Spleen (tissue), 11 donors: ENCODE data around the gene ANXA2. TPM values are rescaled to one million over a fixed set of nuclear protein-coding genes. Genes with fewer than 3 reads are reported as not detected.
A peak's percentile ranks its signal among the peaks of the same experiment; 100 is the strongest.

ENCODE experiments used
- DNase-seq: peaks from one replicate; pipeline ENCODE4 v3.0.0-alpha.2; 2020
- H3K27ac ChIP-seq, 8 donors: fragments of 200-600 bp; sonication (generic) in 7 of 8; 1 replicate in 4 of 8; 2 replicates in 4 of 8; pipeline versions ENCODE4 v1.5.0 to v1.8.0; 2016 to 2021; ENCODE audit warnings: inconsistent platforms in 4 of 8, mild to moderate bottlenecking in 4 of 8, moderate library complexity in 1 of 8
- H3K27me3 ChIP-seq, 7 donors: fragments of 200-600 bp; sonication (generic) in 6 of 7; replicated peaks in 1 of 7; 1 replicate in 4 of 7; 2 replicates in 3 of 7; pipeline versions ENCODE4 v1.5.0 to v1.8.0; 2016 to 2021; ENCODE audit warnings: inconsistent platforms in 3 of 7, mild to moderate bottlenecking in 1 of 7
- H3K36me3 ChIP-seq, 6 donors: fragments of 200-600 bp; sonication (generic) in 5 of 6; 1 replicate in 4 of 6; 2 replicates in 2 of 6; pipeline versions ENCODE4 v1.5.0 to v1.8.0; 2016 to 2021; ENCODE audit warnings: inconsistent platforms in 2 of 6
- H3K4me1 ChIP-seq, 6 donors: fragments of 200-600 bp; sonication (generic) in 5 of 6; 1 replicate in 3 of 6; 2 replicates in 3 of 6; pipeline versions ENCODE4 v1.5.0 to v1.8.0; 2016 to 2021; ENCODE audit warnings: inconsistent platforms in 3 of 6
- H3K4me3 ChIP-seq, 8 donors: fragments of 200-600 bp; sonication (generic) in 7 of 8; 1 replicate in 4 of 8; 2 replicates in 4 of 8; pipeline versions ENCODE4 v1.5.0 to v1.8.0; 2016 to 2021; ENCODE audit warnings: inconsistent platforms in 4 of 8, mild to moderate bottlenecking in 4 of 8, moderate library complexity in 2 of 8
- H3K9me3 ChIP-seq, 8 donors: fragments of 200-600 bp; sonication (generic) in 7 of 8; 1 replicate in 4 of 8; 2 replicates in 4 of 8; pipeline versions ENCODE4 v1.5.0 to v1.8.0; 2016 to 2021; ENCODE audit warnings: inconsistent platforms in 4 of 8
- POLR2A ChIP-seq, 3 donors: fragments of 450-650 bp; IDR thresholded peaks; one replicate each; pipeline ENCODE4 v1.5.1; 2017; ENCODE audit warnings: antibody characterized with exemption in 3 of 3, mild to moderate bottlenecking in 1 of 3
- POLR2AphosphoS5 ChIP-seq, 3 donors: sonication (generic); formaldehyde crosslinking; IDR thresholded peaks; one replicate each; pipeline ENCODE4 v1.5.1; 2017; ENCODE audit warnings: antibody characterized with exemption in 3 of 3
- WGBS, 5 donors: extraction: QIAGEN DNeasy Blood & Tissue Kit in 3 of 5; methylation state at CpG; one replicate each; pipeline versions ENCODE4 v1.1.5 to v1.1.7; 2013 to 2018; 5-methylcytosine and 5-hydroxymethylcytosine counted together
- intact Hi-C: fragments of 100-400 bp; cut with DNase I; formaldehyde crosslinking; loops from one replicate; pipeline ENCODE4 v1.15.0; 2023; ENCODE audit warnings: low total_unique reads
- polyA plus RNA-seq, 3 donors: library from polyadenylated mRNA; stranded (reverse); fragments of 200-250 nt; gene quantifications; one replicate each; pipeline ENCODE4 v1.2.1, GENCODE V29; 2013
- total RNA-seq, 7 donors: library from RNA; depleted of rRNA in 3 of 7; stranded (reverse); fragments of >200 nt in 3 of 7; fragmentation: NEBNext Ultra II Directional in 4 of 7; extraction: Animal tissue kit (Norgen Biotek cat#: 25700) in 4 of 7; gene quantifications; one replicate each; pipeline versions ENCODE4 v1.1.0 to v1.2.1, GENCODE V29; 2016 to 2021
- TF ChIP-seq, protein P1 (sequence below), 11 experiments: fragments of 200-600 bp in 7 of 11; fragments of 450-650 bp in 4 of 11; sonication (generic) in 4 of 11; IDR thresholded peaks in 8 of 11; conservative IDR thresholded peaks in 3 of 11; 1 replicate in 7 of 11; 2 replicates in 4 of 11; pipeline versions ENCODE4 v1.4.0 to v1.8.0; 2016 to 2021; ENCODE audit warnings: antibody characterized with exemption in 11 of 11, inconsistent platforms in 4 of 11, mild to moderate bottlenecking in 1 of 11
- donor health status: healthy with polysubstance abuse.
- donor health status: DM: no; HTN: no; CAD: no; lungs with moderate emphysema.
- donor health status: DM: no; HTN: no; CAD: no.
- donor health status: Bipolar disorder and iron deficiency.
- donor health status: healthy.
- donor health status: DM: no; HTN: no; CAD: no.
- donor health status: DM: yes; HTN: yes; CAD: no.

ANXA2 gene
- total and polyA plus RNA-seq, 10 donors, result 163 to 437 (median 337) TPM

DNA sequence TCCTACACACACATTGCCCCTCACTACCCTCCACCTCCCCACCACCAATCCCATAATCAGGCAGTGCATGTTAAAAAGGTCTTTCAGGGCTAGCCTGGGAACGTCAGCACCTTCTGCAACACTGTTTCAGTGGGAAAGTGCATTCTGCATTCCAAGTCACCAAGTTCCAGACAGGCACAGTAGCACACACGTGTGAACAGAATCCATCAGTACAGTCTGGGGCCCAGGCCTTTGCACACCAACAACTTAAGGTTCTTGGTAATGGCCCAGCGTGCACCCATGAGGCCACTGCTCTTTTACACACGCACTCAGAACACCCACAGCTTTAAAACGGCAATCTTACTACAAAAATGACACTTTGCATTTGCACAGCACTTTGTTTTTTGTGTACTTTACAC, 1.2 kb downstream of the ANXA2 start:
- intact Hi-C loops, result no loop called here
- Histone ChIP-seq H3K9me3 (no peaks in the 10 kb centered on the region), H3K4me3 (peak overlapping the region; percentile 58 to 90 (median 70)), H3K27me3 (peaks cover 0 to 22% (median 0%) of the 10 kb centered on the region in 7 donors), H3K4me1 (peaks cover 41 to 76% (median 61%) of the 10 kb centered on the region in 6 donors), H3K27ac (peak overlapping the region; percentile 84 to 97 (median 92)), H3K36me3 (peaks cover 0 to 20% (median 0%) of the 10 kb centered on the region in 6 donors)
- 47 to 68% (median 59%) methylated on average over 5 of the region's 5 CpGs for WGBS, 5 donors
- no peak for DNase-seq
- no peak for TF ChIP-seq POLR2AphosphoS5 (IDR thresholded peaks at IDR 0.05)
- no peak for TF ChIP-seq POLR2A (IDR thresholded peaks at IDR 0.05)
- TF ChIP-seq, protein P1, sequence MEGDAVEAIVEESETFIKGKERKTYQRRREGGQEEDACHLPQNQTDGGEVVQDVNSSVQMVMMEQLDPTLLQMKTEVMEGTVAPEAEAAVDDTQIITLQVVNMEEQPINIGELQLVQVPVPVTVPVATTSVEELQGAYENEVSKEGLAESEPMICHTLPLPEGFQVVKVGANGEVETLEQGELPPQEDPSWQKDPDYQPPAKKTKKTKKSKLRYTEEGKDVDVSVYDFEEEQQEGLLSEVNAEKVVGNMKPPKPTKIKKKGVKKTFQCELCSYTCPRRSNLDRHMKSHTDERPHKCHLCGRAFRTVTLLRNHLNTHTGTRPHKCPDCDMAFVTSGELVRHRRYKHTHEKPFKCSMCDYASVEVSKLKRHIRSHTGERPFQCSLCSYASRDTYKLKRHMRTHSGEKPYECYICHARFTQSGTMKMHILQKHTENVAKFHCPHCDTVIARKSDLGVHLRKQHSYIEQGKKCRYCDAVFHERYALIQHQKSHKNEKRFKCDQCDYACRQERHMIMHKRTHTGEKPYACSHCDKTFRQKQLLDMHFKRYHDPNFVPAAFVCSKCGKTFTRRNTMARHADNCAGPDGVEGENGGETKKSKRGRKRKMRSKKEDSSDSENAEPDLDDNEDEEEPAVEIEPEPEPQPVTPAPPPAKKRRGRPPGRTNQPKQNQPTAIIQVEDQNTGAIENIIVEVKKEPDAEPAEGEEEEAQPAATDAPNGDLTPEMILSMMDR (IDR thresholded peaks at IDR 0.05 in 8 of 11, conservative IDR thresholded peaks at IDR 0.05 in 3 of 11), result no peak

DNA sequence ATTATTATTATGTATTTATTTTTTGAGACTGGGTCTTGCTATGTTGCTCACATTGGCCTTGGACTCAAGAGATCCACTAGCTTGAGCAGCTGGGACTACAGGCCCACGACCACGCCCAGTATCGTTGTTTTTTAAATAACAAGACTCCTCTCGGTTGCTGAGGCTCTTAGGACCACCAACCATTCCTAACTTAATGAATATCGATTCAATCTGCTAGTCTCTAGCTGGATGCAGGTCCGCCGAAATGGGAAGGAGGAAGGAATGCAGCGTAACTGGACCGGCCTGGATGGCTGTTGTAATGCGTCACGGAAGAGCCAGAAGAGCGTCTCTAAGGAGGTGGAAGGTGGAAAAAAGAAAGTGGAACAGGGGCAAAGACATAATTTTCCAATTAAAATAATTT, 1.7 kb downstream of the ANXA2 start:
- WGBS, 5 donors, result 62 to 84% (median 76%) methylated on average over 12 of the region's 12 CpGs
- Histone ChIP-seq H3K27me3 (peaks cover 0 to 22% (median 0%) of the 10 kb centered on the region in 7 donors), H3K36me3 (peaks cover 0 to 20% (median 0%) of the 10 kb centered on the region in 6 donors), H3K4me3 (peak overlapping the region; percentile 58 to 90 (median 70)), H3K27ac (peak overlapping the region in 7 of 8 donors; percentile 85 to 97 (median 92)), H3K4me1 (peaks cover 43 to 81% (median 66%) of the 10 kb centered on the region in 6 donors), H3K9me3 (no peaks in the 10 kb centered on the region)
- DNase-seq, result no peak
- intact Hi-C loops, result no loop called here
- no peak for TF ChIP-seq POLR2A (IDR thresholded peaks at IDR 0.05)
- TF ChIP-seq POLR2AphosphoS5 (IDR thresholded peaks at IDR 0.05), result no peak
- TF ChIP-seq, protein P1 (IDR thresholded peaks at IDR 0.05 in 8 of 11, conservative IDR thresholded peaks at IDR 0.05 in 3 of 11), result no peak

DNA sequence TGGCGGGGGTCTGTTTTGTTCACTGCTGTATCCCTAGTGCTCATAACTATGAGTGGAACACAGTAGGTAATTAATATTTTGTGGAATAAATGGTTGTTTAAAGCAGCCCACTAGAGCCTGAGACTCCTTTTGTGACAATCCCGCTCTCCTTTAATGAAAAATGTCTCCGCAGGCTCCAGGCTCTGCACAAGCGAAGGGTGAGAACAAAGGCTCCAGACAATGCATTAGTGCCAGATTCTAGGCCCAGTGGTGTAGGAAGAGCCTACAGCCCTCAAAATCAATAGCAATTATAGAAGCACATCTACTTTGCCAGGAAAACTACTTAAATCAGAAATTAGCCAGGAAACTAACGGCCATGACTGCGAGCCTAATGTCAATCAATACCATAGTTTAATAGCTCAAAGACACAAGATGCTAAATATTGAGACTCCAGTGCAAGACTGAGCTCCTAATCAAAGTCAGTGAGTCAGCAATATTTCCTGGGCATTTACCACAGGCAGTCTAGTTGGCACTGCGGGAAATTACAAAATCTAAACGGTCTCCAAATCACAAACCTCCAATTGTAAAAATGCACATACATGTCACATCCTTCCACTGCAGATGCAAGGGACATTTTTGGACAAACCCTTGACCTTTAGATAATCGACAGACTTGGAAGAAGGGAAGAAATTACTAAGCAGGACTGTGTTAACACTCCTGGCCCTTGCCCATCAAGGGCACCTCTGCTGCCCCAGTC, 2.3 kb downstream of the ANXA2 start:
- Histone ChIP-seq H3K27me3 (peaks cover 0 to 22% (median 0%) of the 10 kb centered on the region in 7 donors), H3K4me3 (peak overlapping the region in 5 of 8 donors; percentile 58 to 90 (median 68)), H3K9me3 (no peaks in the 10 kb centered on the region), H3K27ac (peak overlapping the region in 7 of 8 donors; percentile 41 to 97 (median 92)), H3K4me1 (peaks cover 45 to 87% (median 73%) of the 10 kb centered on the region in 6 donors), H3K36me3 (peaks cover 0 to 20% (median 0%) of the 10 kb centered on the region in 6 donors)
- no peak for TF ChIP-seq POLR2AphosphoS5 (IDR thresholded peaks at IDR 0.05)
- TF ChIP-seq, protein P1 (IDR thresholded peaks at IDR 0.05 in 8 of 11, conservative IDR thresholded peaks at IDR 0.05 in 3 of 11), result no peak
- no peak for TF ChIP-seq POLR2A (IDR thresholded peaks at IDR 0.05)
- no peak for DNase-seq
- intact Hi-C loops, result no loop called here
- WGBS, 5 donors, result 67 to 77% (median 73%) methylated on average over 9 of the region's 9 CpGs

DNA sequence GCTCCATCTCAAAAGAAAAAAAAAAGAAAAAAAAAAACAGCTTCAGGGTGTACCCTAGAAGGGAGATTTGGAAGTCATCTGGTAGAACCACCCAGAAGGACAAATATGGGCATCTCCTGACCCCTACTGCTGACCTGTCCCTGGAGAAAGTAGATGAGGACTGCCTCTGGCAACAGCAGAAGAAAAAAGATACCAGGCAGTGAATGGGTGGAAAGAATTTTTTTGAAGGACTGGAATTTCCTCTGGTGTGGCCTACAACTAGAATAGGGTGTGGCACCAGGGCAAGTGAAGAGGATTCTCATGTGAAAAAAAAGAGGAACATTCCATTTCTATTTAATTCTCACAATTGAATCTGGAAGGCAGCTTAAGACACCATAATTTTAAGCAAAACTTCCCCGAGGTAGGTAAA, 3.1 kb downstream of the ANXA2 start:
- peak overlapping the region in 7 of 8 donors; percentile 70 to 97 (median 92) for H3K27ac ChIP-seq
- H3K4me3 ChIP-seq, result no peak overlapping the region
- peaks cover 0 to 20% (median 0%) of the 10 kb centered on the region in 6 donors for H3K36me3 ChIP-seq
- peaks cover 0 to 22% (median 0%) of the 10 kb centered on the region in 7 donors for H3K27me3 ChIP-seq
- TF ChIP-seq, protein P1 (IDR thresholded peaks at IDR 0.05 in 8 of 11, conservative IDR thresholded peaks at IDR 0.05 in 3 of 11), result no peak
- no peak for TF ChIP-seq POLR2A (IDR thresholded peaks at IDR 0.05)
- TF ChIP-seq POLR2AphosphoS5 (IDR thresholded peaks at IDR 0.05), result no peak
- no peaks in the 10 kb centered on the region for H3K9me3 ChIP-seq
- no peak for DNase-seq
- WGBS, 5 donors, result 49 to 72% (median 61%) methylated on average over 1 of the region's 1 CpG
- peaks cover 47 to 95% (median 80%) of the 10 kb centered on the region in 6 donors for H3K4me1 ChIP-seq
- intact Hi-C loops, result no loop called here
